Caco-2 (cell line): ENCODE measurements around the gene SYNJ1. TPM values are rescaled to one million over a fixed set of nuclear protein-coding genes. Genes with fewer than 3 reads are reported as not detected.

ENCODE experiments used
- BruUV-seq: library from RNA; stranded (reverse); fragments of 400-500 nt; replicated peaks from 2 replicates; lab custom pipeline; 2021; lab: Mats Ljungman, UMichigan
- CTCF ChIA-PET: fragments of 300-600 bp; sonication (Branson Sonifier 250); formaldehyde crosslinking; loops from one replicate; lab custom pipeline; 2022; ENCODE audit warnings: antibody characterized with exemption; lab: Charles Lee
- POLR2A ChIA-PET: fragments of 300-600 bp; sonication (Branson Sonifier 250); formaldehyde crosslinking; loops from one replicate; lab custom pipeline; 2022; ENCODE audit warnings: antibody characterized with exemption; lab: Charles Lee
- DNase-seq, 2 experiments: peaks; one replicate each; pipeline versions ENCODE4 v3.0.0 to v3.0.0-alpha.2; 2020 to 2022
- H3K27me3 ChIP-seq: replicated peaks from 2 replicates; pipeline ENCODE4 v1.6.0; 2011; ENCODE audit warnings: low read length; ENCODE audit not compliant: control insufficient read depth, insufficient read depth
- H3K36me3 ChIP-seq: 2 replicates; pipeline ENCODE4 v1.5.1; 2011; ENCODE audit warnings: low read length; ENCODE audit not compliant: control insufficient read depth, insufficient read depth
- H3K4me1 ChIP-seq: fragments of 250-450 bp; sonication (Bioruptor Pico); 2 replicates; pipeline ENCODE4 v1.5.1; 2020; ENCODE audit warnings: mild to moderate bottlenecking
- H3K4me3 ChIP-seq: 2 replicates; pipeline ENCODE4 v1.5.1; 2011; ENCODE audit warnings: low read depth, mild to moderate bottlenecking, control low read depth, low read length
- H3K9me3 ChIP-seq: fragments of 250-450 bp; sonication (Bioruptor Pico); 2 replicates; pipeline ENCODE4 v1.5.1; 2020; ENCODE audit warnings: mild to moderate bottlenecking, moderate library complexity
- H3K27ac Mint-ChIP-seq: one replicate; pipeline ENCODE4 v1.8.0; 2022; ENCODE audit warnings: mixed read lengths; ENCODE audit not compliant: unreplicated experiment
- H3K27me3 Mint-ChIP-seq: one replicate; pipeline ENCODE4 v1.8.0; 2022; ENCODE audit warnings: mixed read lengths; ENCODE audit not compliant: insufficient read depth, unreplicated experiment
- H3K36me3 Mint-ChIP-seq: one replicate; pipeline ENCODE4 v1.8.0; 2022; ENCODE audit warnings: mild to moderate bottlenecking, mixed read lengths; ENCODE audit not compliant: insufficient read depth, unreplicated experiment
- H3K4me1 Mint-ChIP-seq: one replicate; pipeline ENCODE4 v1.8.0; 2022; ENCODE audit warnings: low read depth, mixed read lengths; ENCODE audit not compliant: unreplicated experiment
- H3K4me3 Mint-ChIP-seq: one replicate; pipeline ENCODE4 v1.8.0; 2022; ENCODE audit warnings: mild to moderate bottlenecking, moderate library complexity, mixed read lengths; ENCODE audit not compliant: unreplicated experiment
- H3K9me3 Mint-ChIP-seq: one replicate; pipeline ENCODE4 v1.8.0; 2022; ENCODE audit warnings: mixed read lengths; ENCODE audit not compliant: unreplicated experiment
- intact Hi-C: fragments of 100-400 bp; cut with micrococcal nuclease; formaldehyde crosslinking; loops from one replicate; pipeline ENCODE4 v1.10.0; 2022; ENCODE audit not compliant: unreplicated experiment
- total RNA-seq: library from RNA; stranded (reverse); gene quantifications from 2 replicates; pipeline ENCODE4 v1.2.3, GENCODE V29; 2022
- TF ChIP-seq, protein P1 (sequence below), 2 experiments: fragments of 200-600 bp in 1 of 2; IDR thresholded peaks; 1 replicate in 1 of 2; 2 replicates in 1 of 2; pipeline versions ENCODE4 v1.5.1 to v1.8.0; 2011 to 2022; ENCODE audit warnings: antibody characterized with exemption in 1 of 2, control low read depth in 1 of 2, inconsistent platforms in 1 of 2, low read depth in 1 of 2, low read length in 1 of 2, mild to moderate bottlenecking in 1 of 2, moderate library complexity in 1 of 2; ENCODE audit not compliant: insufficient read depth in 1 of 2, severe bottlenecking in 1 of 2, unreplicated experiment in 1 of 2

The SYNJ1 gene
- total RNA-seq, 1 experiment from 2014 or later = 8.3 TPM

DNA sequence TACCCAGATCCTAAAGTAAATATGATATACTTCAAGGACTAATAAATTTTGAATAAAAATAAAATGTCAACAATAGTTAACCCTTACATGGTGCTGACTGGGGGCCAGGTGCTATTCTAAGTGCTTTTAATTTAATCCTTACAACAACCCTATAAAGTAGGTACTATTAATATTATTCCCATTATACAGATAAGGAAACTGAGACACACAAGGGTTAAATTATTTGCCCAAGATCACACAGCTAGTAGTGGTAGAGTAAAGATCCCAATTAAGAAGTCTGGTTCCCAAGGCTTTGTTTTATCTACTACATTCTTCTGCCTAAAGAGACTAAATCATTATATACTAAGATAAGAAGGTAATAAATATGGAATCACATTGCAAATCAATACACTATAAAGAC lies 34.2 kb downstream of the SYNJ1 start:
- BruUV-seq = no TSS peak
- no peaks in the 10 kb centered on the region for H3K36me3 ChIP-seq
- Mint-ChIP-seq H3K27ac (no peak overlapping the region), H3K4me1 (no peaks in the 10 kb centered on the region), H3K36me3 (no peaks in the 10 kb centered on the region), H3K9me3 (no peaks in the 10 kb centered on the region), H3K27me3 (no peaks in the 10 kb centered on the region), H3K4me3 (no peak overlapping the region)
- intact Hi-C loops = no loop called here
- ChIA-PET POLR2A (no interaction called here), CTCF (no interaction called here)
- TF ChIP-seq, protein P1, sequence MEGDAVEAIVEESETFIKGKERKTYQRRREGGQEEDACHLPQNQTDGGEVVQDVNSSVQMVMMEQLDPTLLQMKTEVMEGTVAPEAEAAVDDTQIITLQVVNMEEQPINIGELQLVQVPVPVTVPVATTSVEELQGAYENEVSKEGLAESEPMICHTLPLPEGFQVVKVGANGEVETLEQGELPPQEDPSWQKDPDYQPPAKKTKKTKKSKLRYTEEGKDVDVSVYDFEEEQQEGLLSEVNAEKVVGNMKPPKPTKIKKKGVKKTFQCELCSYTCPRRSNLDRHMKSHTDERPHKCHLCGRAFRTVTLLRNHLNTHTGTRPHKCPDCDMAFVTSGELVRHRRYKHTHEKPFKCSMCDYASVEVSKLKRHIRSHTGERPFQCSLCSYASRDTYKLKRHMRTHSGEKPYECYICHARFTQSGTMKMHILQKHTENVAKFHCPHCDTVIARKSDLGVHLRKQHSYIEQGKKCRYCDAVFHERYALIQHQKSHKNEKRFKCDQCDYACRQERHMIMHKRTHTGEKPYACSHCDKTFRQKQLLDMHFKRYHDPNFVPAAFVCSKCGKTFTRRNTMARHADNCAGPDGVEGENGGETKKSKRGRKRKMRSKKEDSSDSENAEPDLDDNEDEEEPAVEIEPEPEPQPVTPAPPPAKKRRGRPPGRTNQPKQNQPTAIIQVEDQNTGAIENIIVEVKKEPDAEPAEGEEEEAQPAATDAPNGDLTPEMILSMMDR (IDR thresholded peaks at IDR 0.05; ENCODE audit: insufficient read depth in 1 of 2, low read depth in 1 of 2, low read length in 1 of 2, severe bottlenecking in 1 of 2, unreplicated experiment in 1 of 2) = no peak
- no peaks in the 10 kb centered on the region for H3K9me3 ChIP-seq
- H3K4me1 ChIP-seq = no peaks in the 10 kb centered on the region
- H3K27me3 ChIP-seq = no peaks in the 10 kb centered on the region
- DNase-seq = no peak
- no peak overlapping the region for H3K4me3 ChIP-seq

DNA sequence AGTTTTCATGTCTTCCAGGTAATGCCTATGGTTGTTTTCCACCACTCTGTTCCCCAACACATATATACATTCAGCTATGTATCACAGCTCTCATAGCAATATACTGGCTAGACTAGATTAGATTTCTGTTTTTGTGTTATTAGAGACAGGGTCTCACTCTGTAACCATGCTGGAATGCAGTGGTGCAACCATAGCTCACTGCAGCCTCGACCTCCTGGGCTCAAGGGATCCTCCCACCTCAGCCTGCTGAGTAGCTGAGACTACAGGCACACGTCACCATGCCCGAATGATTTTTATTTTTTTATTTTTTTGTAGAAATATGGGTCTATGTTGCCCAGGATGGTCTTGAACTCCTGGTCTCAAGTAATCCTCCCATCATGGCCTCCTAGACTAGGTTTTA lies 37.7 kb downstream of the SYNJ1 start:
- Histone ChIP-seq H3K9me3 (no peaks in the 10 kb centered on the region), H3K4me1 (no peaks in the 10 kb centered on the region), H3K27me3 (no peaks in the 10 kb centered on the region), H3K4me3 (no peak overlapping the region), H3K36me3 (no peaks in the 10 kb centered on the region)
- ChIA-PET POLR2A (no interaction called here), CTCF (interaction anchor here (1.0 kb wide), 1 partner anchor 143 kb away, joined by 4 read pairs; no protein-coding TSS in a partner anchor)
- Mint-ChIP-seq H3K9me3 (no peaks in the 10 kb centered on the region), H3K27me3 (no peaks in the 10 kb centered on the region), H3K27ac (no peak overlapping the region), H3K4me1 (no peaks in the 10 kb centered on the region), H3K36me3 (no peaks in the 10 kb centered on the region), H3K4me3 (no peak overlapping the region)
- intact Hi-C loops = no loop called here
- no peak for DNase-seq
- no TSS peak for BruUV-seq
- TF ChIP-seq, protein P1 (IDR thresholded peaks at IDR 0.05; ENCODE audit: insufficient read depth in 1 of 2, low read depth in 1 of 2, low read length in 1 of 2, severe bottlenecking in 1 of 2, unreplicated experiment in 1 of 2) = no peak

DNA sequence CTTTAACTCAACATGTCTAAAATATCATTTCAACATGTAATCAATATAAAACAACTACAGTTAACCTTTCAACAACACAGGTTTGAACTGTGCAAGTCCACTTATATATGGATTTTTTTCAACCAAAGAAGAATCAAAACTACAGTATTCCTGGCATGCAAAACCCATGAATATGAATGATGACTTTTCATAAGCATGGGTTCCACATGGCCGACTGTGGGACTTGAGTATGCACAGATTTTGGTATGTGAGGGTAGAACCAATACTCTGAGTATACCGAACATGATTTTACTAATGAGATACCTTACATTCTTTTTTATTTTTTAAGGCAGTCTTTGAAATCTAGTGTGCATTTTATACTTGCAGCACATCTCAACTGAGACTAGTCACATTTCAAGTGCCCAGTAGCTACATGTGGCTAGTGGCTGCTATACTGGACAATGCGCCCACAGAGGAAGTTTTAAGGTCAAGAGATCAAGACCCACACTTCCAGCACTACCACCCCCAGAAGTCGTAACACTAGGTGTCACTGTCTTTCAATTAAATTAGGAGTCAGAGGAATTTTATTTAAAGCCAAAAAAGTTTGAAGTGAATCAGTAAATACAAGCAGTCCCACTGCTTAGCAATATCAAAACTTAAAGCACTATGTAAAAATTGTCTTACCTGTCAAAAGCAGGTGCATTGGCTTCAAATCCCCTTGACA lies 40.0 kb downstream of the SYNJ1 start:
- intact Hi-C loops = no loop called here
- CTCF ChIA-PET = no interaction called here

More for the DNA sequence above, 40.0 kb downstream of the SYNJ1 start:
- H3K4me1 Mint-ChIP-seq = no peaks in the 10 kb centered on the region
- H3K9me3 Mint-ChIP-seq = no peaks in the 10 kb centered on the region
- no peak overlapping the region for H3K4me3 Mint-ChIP-seq
- no peaks in the 10 kb centered on the region for H3K27me3 Mint-ChIP-seq
- Histone ChIP-seq H3K27me3 (no peaks in the 10 kb centered on the region), H3K9me3 (no peaks in the 10 kb centered on the region), H3K4me1 (0 out of 2 replicates have a peak, but pooled peaks cover 3% of the 10 kb centered on the region), H3K36me3 (no peaks in the 10 kb centered on the region), H3K4me3 (no peak overlapping the region)
- POLR2A ChIA-PET = no interaction called here
- H3K27ac Mint-ChIP-seq = no peak overlapping the region
- TF ChIP-seq, protein P1 (IDR thresholded peaks at IDR 0.05; ENCODE audit: insufficient read depth in 1 of 2, low read depth in 1 of 2, low read length in 1 of 2, severe bottlenecking in 1 of 2, unreplicated experiment in 1 of 2) = no peak
- DNase-seq = no peak
- no peaks in the 10 kb centered on the region for H3K36me3 Mint-ChIP-seq
- BruUV-seq = no TSS peak
